Inflammatory macrophage treated with lipopolysaccharide for 1 hour (primary cell): ENCODE measurements around the gene NEK8.
"Not testable (repeated sequence)": the region's sequence is repeated elsewhere in the genome, so short reads cannot be mapped to it uniquely, and the experiment has no call there.

Source experiments
- DNase-seq, 2 donors: peaks; one replicate each; pipeline ENCODE4 v3.0.0-alpha.2; 2020 to 2022

The NEK8 gene

GRCh38 chr17:28710861-28711722 is 17.5 kb upstream of the NEK8 start:
- peak; percentile 72 to 85 for DNase-seq

GRCh38 chr17:28711723-28712031 is 16.9 kb upstream of the NEK8 start, which contains the start of gene PROCA1:
PROCA1 (minus strand) TSS chr17:28711888; CDS start chr17:28711660, 228 bp downstream.
- no peak for DNase-seq

- peak; percentile 67 to 69 for DNase-seq
These were observed 16.4 kb upstream of the NEK8 start for GRCh38 chr17:28712032-28712704.

GRCh38 chr17:28712705-28713415 is 15.7 kb upstream of the NEK8 start:
- no peak for DNase-seq

- DNase-seq, result no peak
These were observed 14.3 kb upstream of the NEK8 start for GRCh38 chr17:28714281-28714680.

- DNase-seq, result no peak
These were observed 13.4 kb upstream of the NEK8 start for GRCh38 chr17:28715217-28715616.

GRCh38 chr17:28716740-28717577 is 11.6 kb upstream of the NEK8 start:
- DNase-seq, result no peak

GRCh38 chr17:28717578-28718332 is 10.8 kb upstream of the NEK8 start, which contains the start of gene RAB34:
RAB34 (minus strand) TSS chr17:28717868; CDS start chr17:28717266, 602 bp downstream.
- peak; percentile 18 to 24 for DNase-seq

- DNase-seq, result no peak
These were observed 10.1 kb upstream of the NEK8 start for GRCh38 chr17:28718333-28719020.

- DNase-seq, result no peak
These were observed 9.6 kb upstream of the NEK8 start for GRCh38 chr17:28719021-28719433.

- DNase-seq, result peak in 1 of 2 donors; percentile 17
These were observed 8.2 kb upstream of the NEK8 start for GRCh38 chr17:28720247-28720996.

- not testable (repeated sequence) for DNase-seq
These were observed 7.6 kb upstream of the NEK8 start for GRCh38 chr17:28720997-28721329.

- DNase-seq, result no peak
These were observed 6.0 kb upstream of the NEK8 start for GRCh38 chr17:28722417-28723158.

- no peak for DNase-seq
These were observed 5.3 kb upstream of the NEK8 start for GRCh38 chr17:28723159-28723835.

- not testable (repeated sequence) for DNase-seq
These were observed 4.6 kb upstream of the NEK8 start for GRCh38 chr17:28723836-28724499.

GRCh38 chr17:28724500-28725165 is 4.0 kb upstream of the NEK8 start:
- DNase-seq, result no peak

GRCh38 chr17:28725166-28725659 is 3.4 kb upstream of the NEK8 start:
- DNase-seq, result no peak
